ENCODE data around the gene PPP1R3E. TPM values are rescaled to one million over a fixed set of nuclear protein-coding genes. Genes with fewer than 3 reads are reported as not detected.
A peak's percentile ranks its signal among the peaks of the same experiment; 100 is the strongest.

The PPP1R3E gene
- total RNA-seq, 4 donors from 2014 or later: 16.5 to 39.2 (median 21.4) TPM

DNA sequence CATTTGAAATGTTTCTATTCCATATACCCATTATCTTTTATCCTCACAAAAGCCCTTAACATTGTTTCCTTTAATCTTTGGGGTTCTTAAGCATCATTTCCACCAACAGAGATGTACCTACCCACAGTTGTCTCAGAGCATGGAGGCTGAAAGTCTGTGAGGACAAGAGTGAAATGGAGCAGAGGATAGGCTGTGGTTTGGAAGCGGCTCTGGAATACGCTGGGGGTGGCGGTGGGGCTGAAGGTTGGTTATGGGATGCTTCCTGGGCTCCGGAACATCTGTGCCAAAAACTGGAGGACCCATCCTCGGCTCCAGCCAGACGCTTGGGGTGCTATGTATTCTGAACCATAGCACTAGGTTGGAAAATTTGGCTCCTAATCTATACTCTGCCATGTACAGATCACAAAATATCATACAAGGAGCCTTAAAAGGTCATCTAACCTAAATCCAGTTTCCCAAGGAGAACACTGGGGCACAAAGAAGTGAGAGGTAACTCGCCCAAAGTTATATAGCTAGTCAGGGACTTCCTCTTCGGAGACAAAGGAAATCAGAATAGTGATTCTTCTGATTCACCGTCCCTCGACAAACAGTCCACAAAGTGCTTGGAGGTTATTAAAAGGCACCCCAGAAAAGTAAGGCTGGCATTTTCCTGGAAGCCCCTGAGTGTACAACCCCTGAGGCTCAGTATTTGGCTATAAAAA is 2.5 kb downstream of the PPP1R3E start:
- peak overlapping the region; percentile 76 to 96 (median 82) for H3K4me3 ChIP-seq
- peaks cover 0 to 19% (median 0%) of the 10 kb centered on the region in 3 donors for H3K36me3 ChIP-seq
- no peak for TF ChIP-seq POLR2A (IDR thresholded peaks at IDR 0.05)
- no peak for TF ChIP-seq CTCF (IDR thresholded peaks at IDR 0.05)
- H3K9me3 ChIP-seq: no peaks in the 10 kb centered on the region
- peak overlapping the region; percentile 97 to 100 (median 100) for H3K27ac ChIP-seq
- H3K4me1 ChIP-seq: peaks cover 0 to 16% (median 2%) of the 10 kb centered on the region in 4 donors
- DNase-seq: no peak
- H3K27me3 ChIP-seq: no peaks in the 10 kb centered on the region

DNA sequence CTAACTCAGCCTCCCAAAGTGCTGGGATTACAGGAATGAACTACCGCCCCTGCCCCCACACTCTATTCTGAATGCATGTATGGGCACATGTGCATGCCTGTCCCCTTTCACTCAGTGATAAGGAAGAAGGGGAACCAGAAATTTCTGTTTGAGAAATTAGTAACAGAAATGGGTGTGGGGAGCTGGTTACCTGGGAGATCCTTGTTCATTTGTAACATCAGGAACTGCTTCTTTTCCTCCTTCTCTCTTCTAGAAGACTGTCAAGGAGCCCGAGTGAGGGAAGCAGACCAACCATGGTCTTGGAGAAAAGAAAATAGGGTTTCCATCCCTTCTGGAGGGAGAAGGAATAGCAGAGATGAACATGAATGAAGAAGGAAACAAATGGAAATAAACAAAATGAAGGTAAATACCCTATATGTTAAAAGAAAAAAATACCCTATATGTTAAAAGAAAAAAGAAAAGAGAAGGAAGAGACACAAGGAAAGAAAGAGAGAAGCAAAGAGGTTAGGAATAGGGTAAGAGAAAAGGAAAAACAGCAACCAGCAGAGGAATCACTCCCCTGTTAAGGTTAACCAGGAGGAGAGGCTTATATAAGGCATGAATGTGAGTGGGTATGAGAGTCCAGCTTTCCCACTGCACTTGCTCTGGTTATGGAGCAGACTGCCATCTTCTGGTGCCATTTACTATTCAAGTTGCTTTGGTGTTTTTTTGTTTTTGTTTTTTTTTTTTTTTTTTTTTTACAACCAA is 3.3 kb downstream of the PPP1R3E start:
- DNase-seq: peak in 1 of 3 donors; percentile 62
- peaks cover 0 to 24% (median 2%) of the 10 kb centered on the region in 4 donors for H3K4me1 ChIP-seq
- TF ChIP-seq POLR2A (IDR thresholded peaks at IDR 0.05) (no peak), CTCF (IDR thresholded peaks at IDR 0.05) (peak in 3 of 6 experiments; percentile 33 to 45 (median 34))
- H3K27me3 ChIP-seq: no peaks in the 10 kb centered on the region
- H3K36me3 ChIP-seq: peaks cover 0 to 19% (median 0%) of the 10 kb centered on the region in 3 donors
- H3K4me3 ChIP-seq: no peak overlapping the region
- no peaks in the 10 kb centered on the region for H3K9me3 ChIP-seq
- peak overlapping the region in 1 of 4 donors; percentile 6 for H3K27ac ChIP-seq

DNA sequence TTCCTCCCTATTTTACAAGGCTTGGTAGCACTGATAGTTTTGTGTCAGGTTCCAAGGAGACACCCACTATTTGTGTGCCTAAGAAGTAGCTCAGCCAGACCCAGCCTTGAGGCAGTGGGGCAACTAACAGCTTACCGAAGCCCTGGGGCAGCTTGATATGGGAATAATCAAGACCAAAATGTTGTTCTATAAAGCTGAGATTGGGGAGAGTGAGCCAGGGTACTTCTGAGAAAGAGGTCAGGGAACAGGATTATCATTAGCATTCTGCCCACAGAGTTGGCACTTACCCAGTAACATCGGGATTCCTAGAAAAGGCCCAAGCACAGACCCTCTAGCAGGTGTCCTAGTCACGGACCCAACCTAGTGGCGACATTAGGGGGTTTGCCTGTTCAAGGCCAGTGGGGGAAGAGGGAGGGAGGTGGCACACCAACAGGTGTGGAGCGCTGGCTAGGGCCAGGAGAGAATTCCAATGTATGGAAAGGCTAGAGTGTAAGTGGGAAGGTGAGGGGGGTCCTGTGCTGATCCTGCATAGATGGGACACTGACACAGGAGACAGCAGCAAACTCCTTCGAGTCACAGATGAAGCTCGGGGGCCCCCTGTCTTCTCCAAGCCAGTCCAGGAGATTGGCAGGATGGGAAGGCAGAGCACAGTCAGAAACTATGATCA is 4.9 kb downstream of the PPP1R3E start:
- Histone ChIP-seq H3K4me1 (peaks cover 0 to 25% (median 2%) of the 10 kb centered on the region in 4 donors), H3K36me3 (peaks cover 0 to 19% (median 0%) of the 10 kb centered on the region in 3 donors), H3K27ac (no peak overlapping the region), H3K27me3 (no peaks in the 10 kb centered on the region), H3K9me3 (no peaks in the 10 kb centered on the region), H3K4me3 (no peak overlapping the region)
- DNase-seq: no peak
- TF ChIP-seq POLR2A (IDR thresholded peaks at IDR 0.05) (no peak), CTCF (IDR thresholded peaks at IDR 0.05) (no peak)

DNA sequence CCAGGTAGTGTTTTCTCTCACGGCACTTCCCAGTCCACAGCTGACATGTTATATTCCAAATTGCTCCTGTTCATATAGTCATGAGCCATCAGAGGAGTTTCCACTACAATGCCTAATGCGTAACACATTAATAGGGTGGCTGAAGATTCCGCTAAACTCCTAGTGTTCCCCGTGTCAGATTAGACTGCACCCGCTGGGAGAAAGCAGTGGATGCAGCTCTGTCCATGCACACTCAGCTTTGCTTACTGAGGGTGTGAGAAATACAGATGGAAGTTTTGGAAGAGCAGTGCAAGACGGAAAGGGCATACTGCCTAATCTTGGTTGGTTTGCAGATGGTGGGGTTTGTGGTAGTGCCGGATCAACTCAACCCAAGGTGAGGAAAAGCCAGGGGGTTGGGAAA is 5.6 kb downstream of the PPP1R3E start:
- Histone ChIP-seq H3K4me1 (peaks cover 0 to 25% (median 2%) of the 10 kb centered on the region in 4 donors), H3K9me3 (no peaks in the 10 kb centered on the region), H3K27ac (no peak overlapping the region), H3K36me3 (peaks cover 0 to 19% (median 0%) of the 10 kb centered on the region in 3 donors), H3K27me3 (no peaks in the 10 kb centered on the region), H3K4me3 (no peak overlapping the region)
- TF ChIP-seq POLR2A (IDR thresholded peaks at IDR 0.05) (no peak), CTCF (IDR thresholded peaks at IDR 0.05) (no peak)
- no peak for DNase-seq

- Histone ChIP-seq H3K27ac (no peak overlapping the region), H3K27me3 (no peaks in the 10 kb centered on the region), H3K9me3 (no peaks in the 10 kb centered on the region), H3K36me3 (peaks cover 0 to 19% (median 0%) of the 10 kb centered on the region in 3 donors), H3K4me3 (no peak overlapping the region), H3K4me1 (peaks cover 0 to 25% (median 2%) of the 10 kb centered on the region in 4 donors)
- TF ChIP-seq CTCF (IDR thresholded peaks at IDR 0.05) (no peak), POLR2A (IDR thresholded peaks at IDR 0.05) (no peak)
- no peak for DNase-seq
These were observed 6.5 kb downstream of the PPP1R3E start for GRCh38 chr14:23296012-23296777.

Measured in Peyer's patch (tissue), 4 donors.